HL-60 (cell line): Measurements from ENCODE around the gene ANO10.

Experiments
- DNase-seq, 2 experiments: peaks; one replicate each; pipeline ENCODE4 v3.0.0-alpha.2; 2010 to 2020; ENCODE audit warnings: low read depth in 1 of 2, low spot score in 1 of 2
- H3K27ac ChIP-seq: fragments of 250-450 bp; sonication (Bioruptor Pico); replicated peaks from 2 replicates; pipeline ENCODE4 v1.5.1; 2020; ENCODE audit warnings: mild to moderate bottlenecking, moderate library complexity
- H3K27me3 ChIP-seq: fragments of 250-450 bp; sonication (Bioruptor Pico); 2 replicates; pipeline ENCODE4 v1.5.1; 2021; ENCODE audit warnings: mild to moderate bottlenecking, moderate library complexity; ENCODE audit not compliant: insufficient read depth, poor library complexity, severe bottlenecking
- H3K4me3 ChIP-seq: replicated peaks from 2 replicates; pipeline ENCODE4 v1.5.1; 2011; ENCODE audit warnings: mild to moderate bottlenecking, control low read depth, low read length; ENCODE audit not compliant: insufficient read depth
- CTCF ChIP-seq: IDR thresholded peaks from one replicate; pipeline ENCODE4 v1.5.1; 2011; ENCODE audit warnings: low read length, control low read depth, inconsistent platforms; ENCODE audit not compliant: insufficient read depth
- GABPA ChIP-seq: IDR thresholded peaks from 2 replicates; pipeline ENCODE4 v1.6.1; 2012; ENCODE audit warnings: low read depth
- POLR2AphosphoS5 ChIP-seq: IDR thresholded peaks from 2 replicates; pipeline ENCODE4 v1.6.1; 2012; ENCODE audit warnings: low read depth
- SPI1 ChIP-seq: IDR thresholded peaks from 2 replicates; pipeline ENCODE4 v1.6.1; 2012; ENCODE audit warnings: low read depth, mild to moderate bottlenecking, borderline replicate concordance
- TF ChIP-seq, protein P1 (sequence below): IDR thresholded peaks from 2 replicates; pipeline ENCODE4 v1.6.1; 2012; ENCODE audit warnings: low read depth; ENCODE audit not compliant: insufficient replicate concordance

ANO10 gene

DNA sequence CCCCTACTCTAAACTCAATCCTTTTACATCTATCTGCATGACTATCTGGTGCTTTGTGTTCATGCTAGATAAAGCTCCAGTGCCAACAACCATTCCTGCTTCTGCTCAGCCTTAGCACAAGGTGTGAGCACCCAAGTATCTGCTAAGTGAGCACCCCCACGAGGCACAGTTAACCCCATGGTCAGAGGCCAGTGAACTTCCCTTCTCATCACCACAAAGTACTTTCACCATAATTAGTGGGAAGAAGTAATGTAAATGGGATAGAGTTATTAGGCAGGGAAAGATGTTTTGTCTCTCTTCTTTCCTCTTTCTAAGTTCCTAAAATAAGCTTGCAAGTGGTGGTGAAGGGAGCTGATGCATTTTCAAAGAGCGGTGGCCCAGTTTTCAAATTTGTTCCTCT is 96.4 kb downstream of the ANO10 start:
- Histone ChIP-seq H3K27ac (no peak overlapping the region), H3K4me3 (no peak overlapping the region), H3K27me3 (peaks cover 3% of the 10 kb centered on the region)
- no peak for TF ChIP-seq GABPA
- TF ChIP-seq POLR2AphosphoS5: no peak
- TF ChIP-seq, protein P1, sequence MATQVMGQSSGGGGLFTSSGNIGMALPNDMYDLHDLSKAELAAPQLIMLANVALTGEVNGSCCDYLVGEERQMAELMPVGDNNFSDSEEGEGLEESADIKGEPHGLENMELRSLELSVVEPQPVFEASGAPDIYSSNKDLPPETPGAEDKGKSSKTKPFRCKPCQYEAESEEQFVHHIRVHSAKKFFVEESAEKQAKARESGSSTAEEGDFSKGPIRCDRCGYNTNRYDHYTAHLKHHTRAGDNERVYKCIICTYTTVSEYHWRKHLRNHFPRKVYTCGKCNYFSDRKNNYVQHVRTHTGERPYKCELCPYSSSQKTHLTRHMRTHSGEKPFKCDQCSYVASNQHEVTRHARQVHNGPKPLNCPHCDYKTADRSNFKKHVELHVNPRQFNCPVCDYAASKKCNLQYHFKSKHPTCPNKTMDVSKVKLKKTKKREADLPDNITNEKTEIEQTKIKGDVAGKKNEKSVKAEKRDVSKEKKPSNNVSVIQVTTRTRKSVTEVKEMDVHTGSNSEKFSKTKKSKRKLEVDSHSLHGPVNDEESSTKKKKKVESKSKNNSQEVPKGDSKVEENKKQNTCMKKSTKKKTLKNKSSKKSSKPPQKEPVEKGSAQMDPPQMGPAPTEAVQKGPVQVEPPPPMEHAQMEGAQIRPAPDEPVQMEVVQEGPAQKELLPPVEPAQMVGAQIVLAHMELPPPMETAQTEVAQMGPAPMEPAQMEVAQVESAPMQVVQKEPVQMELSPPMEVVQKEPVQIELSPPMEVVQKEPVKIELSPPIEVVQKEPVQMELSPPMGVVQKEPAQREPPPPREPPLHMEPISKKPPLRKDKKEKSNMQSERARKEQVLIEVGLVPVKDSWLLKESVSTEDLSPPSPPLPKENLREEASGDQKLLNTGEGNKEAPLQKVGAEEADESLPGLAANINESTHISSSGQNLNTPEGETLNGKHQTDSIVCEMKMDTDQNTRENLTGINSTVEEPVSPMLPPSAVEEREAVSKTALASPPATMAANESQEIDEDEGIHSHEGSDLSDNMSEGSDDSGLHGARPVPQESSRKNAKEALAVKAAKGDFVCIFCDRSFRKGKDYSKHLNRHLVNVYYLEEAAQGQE: no peak
- no peak for TF ChIP-seq SPI1
- no peak for TF ChIP-seq CTCF
- DNase-seq: peak in 1 of 2 experiments; percentile 7

GRCh38 chr3:43523454-43524053 is 98.3 kb downstream of the ANO10 start:
- DNase-seq: no peak
- no peak overlapping the region for H3K4me3 ChIP-seq
- TF ChIP-seq SPI1 (no peak), POLR2AphosphoS5 (no peak), CTCF (no peak), GABPA (no peak)
- TF ChIP-seq, protein P1: no peak
- peaks cover 3% of the 10 kb centered on the region for H3K27me3 ChIP-seq
- no peak overlapping the region for H3K27ac ChIP-seq

DNA sequence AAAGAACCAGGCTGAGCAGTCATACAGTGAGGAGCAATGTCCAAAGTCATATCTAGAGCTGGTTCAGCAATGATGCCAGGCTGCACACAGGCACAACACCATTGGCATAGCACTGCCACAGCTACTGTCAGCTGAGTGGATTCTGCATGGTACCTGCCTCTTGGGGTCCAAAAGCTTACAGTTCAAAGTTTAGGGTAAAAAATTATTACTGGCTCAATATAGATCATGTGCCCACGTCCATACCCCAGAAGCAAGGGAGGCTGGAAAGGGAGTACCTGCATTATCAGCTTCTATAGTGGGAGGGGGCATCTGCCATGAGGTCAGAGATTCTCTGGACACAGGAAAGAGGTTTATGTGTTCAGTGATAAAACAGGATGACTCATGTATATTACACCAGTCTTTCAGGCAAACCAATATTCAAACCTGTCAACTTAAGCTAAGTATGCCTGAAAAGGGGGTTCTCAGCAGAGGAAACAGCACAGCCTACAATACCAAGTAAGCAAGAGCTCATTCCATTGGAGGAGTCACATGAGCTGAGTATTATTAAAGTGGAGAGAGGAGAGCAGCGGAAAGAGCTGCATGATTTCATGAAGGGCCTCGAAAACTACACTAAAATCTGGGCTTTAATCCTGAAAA is 99.0 kb downstream of the ANO10 start:
- Histone ChIP-seq H3K4me3 (no peak overlapping the region), H3K27ac (no peak overlapping the region), H3K27me3 (peaks cover 3% of the 10 kb centered on the region)
- TF ChIP-seq, protein P1: no peak
- TF ChIP-seq CTCF: no peak
- TF ChIP-seq POLR2AphosphoS5: no peak
- no peak for TF ChIP-seq GABPA
- no peak for TF ChIP-seq SPI1
- no peak for DNase-seq
